Hematopoietic multipotent progenitor cell treated with erythropoietin and hydrocortisone succinate and interleukin-3 and kit ligand, for 8 days (in vitro differentiated cells): Measurements from ENCODE around the gene BAIAP2L1.
"Not testable (repeated sequence)": the region's sequence is repeated elsewhere in the genome, so short reads cannot be mapped to it uniquely, and the experiment has no call there.

Source experiments
- DNase-seq: peaks from one replicate; pipeline ENCODE4 v3.0.0-alpha.2; 2015

The BAIAP2L1 gene

GRCh38 chr7:98400542-98401340, at the start of gene BAIAP2L1:
TSS of gene BAIAP2L1 (minus strand) at chr7:98401090. CDS start at chr7:98400852, 238 bp downstream.
- peak; percentile 51 for DNase-seq

- no peak for DNase-seq
Measured at GRCh38 chr7:98448766-98449165, 47.9 kb upstream of the BAIAP2L1 start.

GRCh38 chr7:98440992-98441391, 40.1 kb upstream of the BAIAP2L1 start:
- not testable (repeated sequence) for DNase-seq

GRCh38 chr7:98439484-98439883, 38.6 kb upstream of the BAIAP2L1 start:
- no peak for DNase-seq

- no peak for DNase-seq
Measured at GRCh38 chr7:98434087-98434486, 33.2 kb upstream of the BAIAP2L1 start.

- DNase-seq = no peak
Measured at GRCh38 chr7:98429799-98430198, 28.9 kb upstream of the BAIAP2L1 start.

- DNase-seq = peak; percentile 31
Measured at GRCh38 chr7:98423043-98423442, 22.2 kb upstream of the BAIAP2L1 start.

GRCh38 chr7:98420966-98421612, 20.2 kb upstream of the BAIAP2L1 start:
- DNase-seq = peak; percentile 46

- DNase-seq = not testable (repeated sequence)
Measured at GRCh38 chr7:98419988-98420387, 19.1 kb upstream of the BAIAP2L1 start.

- DNase-seq = not testable (repeated sequence)
Measured at GRCh38 chr7:98419316-98419691, 18.4 kb upstream of the BAIAP2L1 start.

- no peak for DNase-seq
Measured at GRCh38 chr7:98418636-98419315, 17.9 kb upstream of the BAIAP2L1 start.

GRCh38 chr7:98418271-98418635, 17.4 kb upstream of the BAIAP2L1 start:
- no peak for DNase-seq

GRCh38 chr7:98417604-98418270, 16.8 kb upstream of the BAIAP2L1 start:
- not testable (repeated sequence) for DNase-seq

- no peak for DNase-seq
Measured at GRCh38 chr7:98414205-98414900, 13.5 kb upstream of the BAIAP2L1 start.

GRCh38 chr7:98413655-98414054, 12.8 kb upstream of the BAIAP2L1 start:
- DNase-seq = not testable (repeated sequence)

- no peak for DNase-seq
Measured at GRCh38 chr7:98409843-98410242, 9.0 kb upstream of the BAIAP2L1 start.

GRCh38 chr7:98408146-98408545, 7.3 kb upstream of the BAIAP2L1 start:
- DNase-seq = not testable (repeated sequence)

- no peak for DNase-seq
Measured at GRCh38 chr7:98406827-98407226, 5.9 kb upstream of the BAIAP2L1 start.

GRCh38 chr7:98404840-98405239, 4.0 kb upstream of the BAIAP2L1 start:
- DNase-seq = no peak

- no peak for DNase-seq
Measured at GRCh38 chr7:98399890-98400541, 874 bp downstream of the BAIAP2L1 start.

GRCh38 chr7:98399462-98399861, 1.4 kb downstream of the BAIAP2L1 start:
- DNase-seq = no peak
